ENCODE measurements around the gene CERK.

Gene CERK

DNA sequence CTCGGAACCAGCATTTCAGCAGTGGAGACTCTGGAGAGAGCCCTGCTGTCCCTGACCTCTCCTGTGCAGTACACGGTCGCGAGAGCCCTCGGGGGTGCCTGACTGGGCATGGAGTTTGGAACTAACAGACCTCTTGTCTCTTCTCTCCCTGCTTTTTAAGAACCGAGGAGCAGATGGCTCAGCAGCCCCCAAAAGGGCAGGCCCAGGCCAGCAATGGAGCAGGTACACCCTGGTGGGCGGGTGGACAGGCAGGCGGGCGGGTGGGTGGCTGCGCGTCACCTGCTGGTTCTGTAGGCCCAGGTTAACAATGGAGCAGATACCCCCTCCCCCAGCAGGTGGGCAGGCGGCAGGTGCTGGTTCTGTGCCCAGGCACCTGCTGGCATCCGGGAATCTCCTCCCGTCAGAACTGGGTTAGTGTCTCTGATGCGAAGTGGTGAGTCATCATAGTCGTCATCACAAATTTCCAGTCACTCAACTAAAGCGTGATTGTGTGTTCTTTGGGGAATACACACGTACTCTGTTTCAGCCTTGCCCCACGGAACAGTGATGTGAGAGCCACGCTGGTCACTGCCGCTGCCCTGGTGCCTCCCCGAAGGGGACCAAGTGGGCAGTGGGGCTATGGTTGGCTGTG is 76.7 kb downstream of the CERK start (continued):
- TF ChIP-seq ZFHX2 (tag by site-specific recombination; conservative IDR thresholded peaks at IDR 0.05) (peak; percentile 80), KLF8 (tag by site-specific recombination; IDR thresholded peaks at IDR 0.05) (peak; percentile 63), ZNF549 (tag by site-specific recombination; IDR thresholded peaks at IDR 0.05) (no peak), WT1 (tag by site-specific recombination; IDR thresholded peaks at IDR 0.05) (no peak), REPIN1 (tag by site-specific recombination; IDR thresholded peaks at IDR 0.05; ENCODE audit: low read depth) (no peak), RBAK (tag by site-specific recombination; IDR thresholded peaks at IDR 0.05) (no peak), KLF9 (tag by site-specific recombination; IDR thresholded peaks at IDR 0.05; ENCODE audit: low read depth) (no peak), ZNF664 (tag by site-specific recombination; IDR thresholded peaks at IDR 0.05) (peak; percentile 98), ZNF600 (tag by site-specific recombination; IDR thresholded peaks at IDR 0.05) (no peak), GFI1B (tag by site-specific recombination; IDR thresholded peaks at IDR 0.05) (no peak), SP2 (tag by site-specific recombination; IDR thresholded peaks at IDR 0.05) (0 out of 2 replicates have a peak, but pooled peaks have one; percentile 9), SCRT1 (tag by site-specific recombination; IDR thresholded peaks at IDR 0.05; ENCODE audit: borderline replicate concordance) (no peak), ZNF140 (tag by site-specific recombination; IDR thresholded peaks at IDR 0.05) (no peak), ZNF626 (tag by site-specific recombination; IDR thresholded peaks at IDR 0.05) (no peak), ZNF621 (tag by site-specific recombination; IDR thresholded peaks at IDR 0.05) (no peak)
- TF ChIP-seq, protein P1, sequence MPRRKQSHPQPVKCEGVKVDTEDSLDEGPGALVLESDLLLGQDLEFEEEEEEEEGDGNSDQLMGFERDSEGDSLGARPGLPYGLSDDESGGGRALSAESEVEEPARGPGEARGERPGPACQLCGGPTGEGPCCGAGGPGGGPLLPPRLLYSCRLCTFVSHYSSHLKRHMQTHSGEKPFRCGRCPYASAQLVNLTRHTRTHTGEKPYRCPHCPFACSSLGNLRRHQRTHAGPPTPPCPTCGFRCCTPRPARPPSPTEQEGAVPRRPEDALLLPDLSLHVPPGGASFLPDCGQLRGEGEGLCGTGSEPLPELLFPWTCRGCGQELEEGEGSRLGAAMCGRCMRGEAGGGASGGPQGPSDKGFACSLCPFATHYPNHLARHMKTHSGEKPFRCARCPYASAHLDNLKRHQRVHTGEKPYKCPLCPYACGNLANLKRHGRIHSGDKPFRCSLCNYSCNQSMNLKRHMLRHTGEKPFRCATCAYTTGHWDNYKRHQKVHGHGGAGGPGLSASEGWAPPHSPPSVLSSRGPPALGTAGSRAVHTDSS (tag by site-specific recombination; IDR thresholded peaks at IDR 0.05) = no peak
- TF ChIP-seq, protein P2, sequence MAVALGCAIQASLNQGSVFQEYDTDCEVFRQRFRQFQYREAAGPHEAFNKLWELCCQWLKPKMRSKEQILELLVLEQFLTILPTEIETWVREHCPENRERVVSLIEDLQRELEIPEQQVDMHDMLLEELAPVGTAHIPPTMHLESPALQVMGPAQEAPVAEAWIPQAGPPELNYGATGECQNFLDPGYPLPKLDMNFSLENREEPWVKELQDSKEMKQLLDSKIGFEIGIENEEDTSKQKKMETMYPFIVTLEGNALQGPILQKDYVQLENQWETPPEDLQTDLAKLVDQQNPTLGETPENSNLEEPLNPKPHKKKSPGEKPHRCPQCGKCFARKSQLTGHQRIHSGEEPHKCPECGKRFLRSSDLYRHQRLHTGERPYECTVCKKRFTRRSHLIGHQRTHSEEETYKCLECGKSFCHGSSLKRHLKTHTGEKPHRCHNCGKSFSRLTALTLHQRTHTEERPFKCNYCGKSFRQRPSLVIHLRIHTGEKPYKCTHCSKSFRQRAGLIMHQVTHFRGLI (tag by site-specific recombination; IDR thresholded peaks at IDR 0.05) = no peak
- TF ChIP-seq, protein P3, sequence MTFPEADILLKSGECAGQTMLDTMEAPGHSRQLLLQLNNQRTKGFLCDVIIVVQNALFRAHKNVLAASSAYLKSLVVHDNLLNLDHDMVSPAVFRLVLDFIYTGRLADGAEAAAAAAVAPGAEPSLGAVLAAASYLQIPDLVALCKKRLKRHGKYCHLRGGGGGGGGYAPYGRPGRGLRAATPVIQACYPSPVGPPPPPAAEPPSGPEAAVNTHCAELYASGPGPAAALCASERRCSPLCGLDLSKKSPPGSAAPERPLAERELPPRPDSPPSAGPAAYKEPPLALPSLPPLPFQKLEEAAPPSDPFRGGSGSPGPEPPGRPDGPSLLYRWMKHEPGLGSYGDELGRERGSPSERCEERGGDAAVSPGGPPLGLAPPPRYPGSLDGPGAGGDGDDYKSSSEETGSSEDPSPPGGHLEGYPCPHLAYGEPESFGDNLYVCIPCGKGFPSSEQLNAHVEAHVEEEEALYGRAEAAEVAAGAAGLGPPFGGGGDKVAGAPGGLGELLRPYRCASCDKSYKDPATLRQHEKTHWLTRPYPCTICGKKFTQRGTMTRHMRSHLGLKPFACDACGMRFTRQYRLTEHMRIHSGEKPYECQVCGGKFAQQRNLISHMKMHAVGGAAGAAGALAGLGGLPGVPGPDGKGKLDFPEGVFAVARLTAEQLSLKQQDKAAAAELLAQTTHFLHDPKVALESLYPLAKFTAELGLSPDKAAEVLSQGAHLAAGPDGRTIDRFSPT (tag by site-specific recombination; IDR thresholded peaks at IDR 0.05) = peak; percentile 97
- TF ChIP-seq, protein P4, sequence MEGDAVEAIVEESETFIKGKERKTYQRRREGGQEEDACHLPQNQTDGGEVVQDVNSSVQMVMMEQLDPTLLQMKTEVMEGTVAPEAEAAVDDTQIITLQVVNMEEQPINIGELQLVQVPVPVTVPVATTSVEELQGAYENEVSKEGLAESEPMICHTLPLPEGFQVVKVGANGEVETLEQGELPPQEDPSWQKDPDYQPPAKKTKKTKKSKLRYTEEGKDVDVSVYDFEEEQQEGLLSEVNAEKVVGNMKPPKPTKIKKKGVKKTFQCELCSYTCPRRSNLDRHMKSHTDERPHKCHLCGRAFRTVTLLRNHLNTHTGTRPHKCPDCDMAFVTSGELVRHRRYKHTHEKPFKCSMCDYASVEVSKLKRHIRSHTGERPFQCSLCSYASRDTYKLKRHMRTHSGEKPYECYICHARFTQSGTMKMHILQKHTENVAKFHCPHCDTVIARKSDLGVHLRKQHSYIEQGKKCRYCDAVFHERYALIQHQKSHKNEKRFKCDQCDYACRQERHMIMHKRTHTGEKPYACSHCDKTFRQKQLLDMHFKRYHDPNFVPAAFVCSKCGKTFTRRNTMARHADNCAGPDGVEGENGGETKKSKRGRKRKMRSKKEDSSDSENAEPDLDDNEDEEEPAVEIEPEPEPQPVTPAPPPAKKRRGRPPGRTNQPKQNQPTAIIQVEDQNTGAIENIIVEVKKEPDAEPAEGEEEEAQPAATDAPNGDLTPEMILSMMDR (tag by site-specific recombination; IDR thresholded peaks at IDR 0.05) = no peak
- TF ChIP-seq, protein P5, sequence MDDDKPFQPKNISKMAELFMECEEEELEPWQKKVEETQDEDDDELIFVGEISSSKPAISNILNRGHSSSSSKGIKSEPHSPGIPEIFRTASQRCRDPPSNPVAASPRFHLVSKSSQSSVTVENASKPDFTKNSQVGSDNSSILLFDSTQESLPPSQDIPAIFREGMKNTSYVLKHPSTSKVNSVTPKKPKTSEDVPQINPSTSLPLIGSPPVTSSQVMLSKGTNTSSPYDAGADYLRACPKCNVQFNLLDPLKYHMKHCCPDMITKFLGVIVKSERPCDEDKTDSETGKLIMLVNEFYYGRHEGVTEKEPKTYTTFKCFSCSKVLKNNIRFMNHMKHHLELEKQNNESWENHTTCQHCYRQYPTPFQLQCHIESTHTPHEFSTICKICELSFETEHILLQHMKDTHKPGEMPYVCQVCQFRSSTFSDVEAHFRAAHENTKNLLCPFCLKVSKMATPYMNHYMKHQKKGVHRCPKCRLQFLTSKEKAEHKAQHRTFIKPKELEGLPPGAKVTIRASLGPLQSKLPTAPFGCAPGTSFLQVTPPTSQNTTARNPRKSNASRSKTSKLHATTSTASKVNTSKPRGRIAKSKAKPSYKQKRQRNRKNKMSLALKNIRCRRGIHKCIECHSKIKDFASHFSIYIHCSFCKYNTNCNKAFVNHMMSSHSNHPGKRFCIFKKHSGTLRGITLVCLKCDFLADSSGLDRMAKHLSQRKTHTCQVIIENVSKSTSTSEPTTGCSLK (tag by site-specific recombination; IDR thresholded peaks at IDR 0.05) = no peak
- TF ChIP-seq, protein P6, sequence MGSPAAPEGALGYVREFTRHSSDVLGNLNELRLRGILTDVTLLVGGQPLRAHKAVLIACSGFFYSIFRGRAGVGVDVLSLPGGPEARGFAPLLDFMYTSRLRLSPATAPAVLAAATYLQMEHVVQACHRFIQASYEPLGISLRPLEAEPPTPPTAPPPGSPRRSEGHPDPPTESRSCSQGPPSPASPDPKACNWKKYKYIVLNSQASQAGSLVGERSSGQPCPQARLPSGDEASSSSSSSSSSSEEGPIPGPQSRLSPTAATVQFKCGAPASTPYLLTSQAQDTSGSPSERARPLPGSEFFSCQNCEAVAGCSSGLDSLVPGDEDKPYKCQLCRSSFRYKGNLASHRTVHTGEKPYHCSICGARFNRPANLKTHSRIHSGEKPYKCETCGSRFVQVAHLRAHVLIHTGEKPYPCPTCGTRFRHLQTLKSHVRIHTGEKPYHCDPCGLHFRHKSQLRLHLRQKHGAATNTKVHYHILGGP (tag by site-specific recombination; IDR thresholded peaks at IDR 0.05) = no peak
- TF ChIP-seq, protein P7, sequence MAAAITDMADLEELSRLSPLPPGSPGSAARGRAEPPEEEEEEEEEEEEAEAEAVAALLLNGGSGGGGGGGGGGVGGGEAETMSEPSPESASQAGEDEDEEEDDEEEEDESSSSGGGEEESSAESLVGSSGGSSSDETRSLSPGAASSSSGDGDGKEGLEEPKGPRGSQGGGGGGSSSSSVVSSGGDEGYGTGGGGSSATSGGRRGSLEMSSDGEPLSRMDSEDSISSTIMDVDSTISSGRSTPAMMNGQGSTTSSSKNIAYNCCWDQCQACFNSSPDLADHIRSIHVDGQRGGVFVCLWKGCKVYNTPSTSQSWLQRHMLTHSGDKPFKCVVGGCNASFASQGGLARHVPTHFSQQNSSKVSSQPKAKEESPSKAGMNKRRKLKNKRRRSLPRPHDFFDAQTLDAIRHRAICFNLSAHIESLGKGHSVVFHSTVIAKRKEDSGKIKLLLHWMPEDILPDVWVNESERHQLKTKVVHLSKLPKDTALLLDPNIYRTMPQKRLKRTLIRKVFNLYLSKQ (tag by site-specific recombination; IDR thresholded peaks at IDR 0.05; ENCODE audit: borderline replicate concordance) = no peak
- TF ChIP-seq, protein P8, sequence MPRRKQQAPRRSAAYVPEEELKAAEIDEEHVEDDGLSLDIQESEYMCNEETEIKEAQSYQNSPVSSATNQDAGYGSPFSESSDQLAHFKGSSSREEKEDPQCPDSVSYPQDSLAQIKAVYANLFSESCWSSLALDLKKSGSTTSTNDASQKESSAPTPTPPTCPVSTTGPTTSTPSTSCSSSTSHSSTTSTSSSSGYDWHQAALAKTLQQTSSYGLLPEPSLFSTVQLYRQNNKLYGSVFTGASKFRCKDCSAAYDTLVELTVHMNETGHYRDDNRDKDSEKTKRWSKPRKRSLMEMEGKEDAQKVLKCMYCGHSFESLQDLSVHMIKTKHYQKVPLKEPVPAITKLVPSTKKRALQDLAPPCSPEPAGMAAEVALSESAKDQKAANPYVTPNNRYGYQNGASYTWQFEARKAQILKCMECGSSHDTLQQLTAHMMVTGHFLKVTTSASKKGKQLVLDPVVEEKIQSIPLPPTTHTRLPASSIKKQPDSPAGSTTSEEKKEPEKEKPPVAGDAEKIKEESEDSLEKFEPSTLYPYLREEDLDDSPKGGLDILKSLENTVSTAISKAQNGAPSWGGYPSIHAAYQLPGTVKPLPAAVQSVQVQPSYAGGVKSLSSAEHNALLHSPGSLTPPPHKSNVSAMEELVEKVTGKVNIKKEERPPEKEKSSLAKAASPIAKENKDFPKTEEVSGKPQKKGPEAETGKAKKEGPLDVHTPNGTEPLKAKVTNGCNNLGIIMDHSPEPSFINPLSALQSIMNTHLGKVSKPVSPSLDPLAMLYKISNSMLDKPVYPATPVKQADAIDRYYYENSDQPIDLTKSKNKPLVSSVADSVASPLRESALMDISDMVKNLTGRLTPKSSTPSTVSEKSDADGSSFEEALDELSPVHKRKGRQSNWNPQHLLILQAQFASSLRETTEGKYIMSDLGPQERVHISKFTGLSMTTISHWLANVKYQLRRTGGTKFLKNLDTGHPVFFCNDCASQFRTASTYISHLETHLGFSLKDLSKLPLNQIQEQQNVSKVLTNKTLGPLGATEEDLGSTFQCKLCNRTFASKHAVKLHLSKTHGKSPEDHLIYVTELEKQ (tag by site-specific recombination; IDR thresholded peaks at IDR 0.05; ENCODE audit: borderline replicate concordance) = no peak; the same call in 1 of the 2 replicates

Data from HEK293 (cell line).